Heart left ventricle (tissue), 16 donors: ENCODE measurements around the gene HOXD10. TPM values are rescaled to one million over a fixed set of nuclear protein-coding genes. Genes with fewer than 3 reads are reported as not detected.

ENCODE experiments used
- ATAC-seq, 4 donors: fragments of 200-7000 bp; cut with Tn5 transposase; one replicate each; pipeline ENCODE4 v1.9.1; 2020 to 2022; ENCODE audit warnings: moderate library complexity in 4 of 4, mild to moderate bottlenecking in 3 of 4, moderate number of reproducible peaks in 1 of 4
- DNase-seq, 5 donors: peaks; one replicate each; pipeline ENCODE4 v3.0.0-alpha.2; 2020
- H3K27ac ChIP-seq, 12 donors: fragments of 200-600 bp; sonication (generic) in 4 of 12; one replicate each; pipeline versions ENCODE4 v1.5.0 to v1.8.0; 2016 to 2022; ENCODE audit warnings: mild to moderate bottlenecking in 2 of 12
- H3K27me3 ChIP-seq, 9 donors: fragments of 200-600 bp; sonication (generic) in 2 of 9; one replicate each; pipeline versions ENCODE4 v1.5.1 to v1.8.0; 2016 to 2022; ENCODE audit warnings: mild to moderate bottlenecking in 3 of 9
- H3K36me3 ChIP-seq, 9 donors: fragments of 200-600 bp; sonication (generic) in 2 of 9; one replicate each; pipeline versions ENCODE4 v1.5.0 to v1.8.0; 2018 to 2022; ENCODE audit warnings: mild to moderate bottlenecking in 2 of 9
- H3K4me1 ChIP-seq, 12 donors: fragments of 200-600 bp; sonication (generic) in 4 of 12; one replicate each; pipeline versions ENCODE4 v1.5.0 to v1.8.0; 2016 to 2022; ENCODE audit warnings: mild to moderate bottlenecking in 3 of 12
- H3K4me3 ChIP-seq, 12 donors: fragments of 200-600 bp; sonication (generic) in 4 of 12; one replicate each; pipeline versions ENCODE4 v1.5.0 to v1.8.0; 2017 to 2022; ENCODE audit warnings: mild to moderate bottlenecking in 9 of 12, moderate library complexity in 4 of 12
- H3K9me3 ChIP-seq, 12 donors: fragments of 200-600 bp; sonication (generic) in 4 of 12; one replicate each; pipeline versions ENCODE4 v1.5.0 to v1.8.0; 2016 to 2022; ENCODE audit warnings: mild to moderate bottlenecking in 1 of 12
- CTCF ChIP-seq, 12 donors: fragments of 200-600 bp; sonication (generic) in 4 of 12; IDR thresholded peaks; one replicate each; pipeline versions ENCODE4 v1.5.0 to v1.8.0; 2018 to 2022; ENCODE audit warnings: antibody characterized with exemption in 12 of 12, mild to moderate bottlenecking in 5 of 12
- POLR2A ChIP-seq, 2 donors: fragments of 450-650 bp; IDR thresholded peaks; one replicate each; pipeline ENCODE4 v1.6.1; 2017; ENCODE audit warnings: antibody characterized with exemption in 2 of 2, mild to moderate bottlenecking in 2 of 2, moderate library complexity in 2 of 2
- WGBS, 4 donors: extraction: QIAGEN DNeasy Blood & Tissue Kit in 2 of 4; methylation state at CpG; one replicate each; pipeline versions ENCODE4 v1.1.5 to v1.1.7; 2013 to 2018; 5-methylcytosine and 5-hydroxymethylcytosine counted together
- intact Hi-C, 10 donors: fragments of 100-400 bp; cut with DNase I; formaldehyde crosslinking; loops; one replicate each; pipeline versions ENCODE4 v1.11.1 to v1.14.2; 2022
- polyA plus RNA-seq, 2 donors: library from polyadenylated mRNA; stranded (reverse); fragments of 200-250 nt; gene quantifications; one replicate each; pipeline ENCODE4 v1.2.3, GENCODE V29; 2013
- total RNA-seq, 9 donors: library from RNA; depleted of rRNA in 2 of 9; stranded (reverse); fragments of >200 nt in 2 of 9; fragmentation: NEBNext Ultra II Directional in 3 of 9; extraction: Animal tissue kit (Norgen Biotek cat#: 25700) in 3 of 9; gene quantifications; one replicate each; pipeline versions ENCODE4 v1.1.0 to v1.2.4, GENCODE V29; 2016 to 2023
- donor health status: ischemic (EF 13 %, LVEDD 7.1; RV severe dilation, severe dysfunction).
- donor health status: healthy with polysubstance abuse.
- donor health status: DM: no; HTN: yes; CAD: no.
- donor health status: DM: no; HTN: no; CAD: no.
- donor health status: ischemic (EF 25% LVEDD 6.9; RV normal size, moderate dysfunction).
- donor health status: ischemic (EF 25% LVEDD 5.7; RV mildly dilated, moderate dysfunction).
- donor health status: healthy.
- donor health status: DM: yes; HTN: yes; CAD: no.
- donor health status: ischemic (EF 35%, LVEDD 5.7; RV mildly dilated, moderate dysfunction).
- donor health status: nonischemic (EF 11% LVEDD 7.7; RV severe dilation, severe dysfunction).
- donor health status: DM: yes; HTN: yes; CAD: no.
- donor health status: PGD.
- donor health status: ischemic (EF 29% LVEDD 5.4; RV normal size, mild dysfunction).
- donor health status: nonischemic (EF 23%, LVEDD 6.1; RV moderate dilation, normal function).

Gene HOXD10
- total and polyA plus RNA-seq, 11 donors: 0.03 to 0.43 TPM; not detected in 9

- Histone ChIP-seq H3K27ac (no peak overlapping the region), H3K9me3 (no peaks in the 10 kb centered on the region), H3K36me3 (no peaks in the 10 kb centered on the region), H3K4me3 (no peak overlapping the region), H3K4me1 (peaks cover 0 to 25% (median 4%) of the 10 kb centered on the region in 12 donors), H3K27me3 (peaks cover 80 to 100% (median 99%) of the 10 kb centered on the region in 9 donors)
- intact Hi-C loops: loop anchor here in 1 of 10 donors (10.0 kb wide), 1 partner anchor 70 kb away; the partner anchor contains the start of gene LNPK
- no peak for TF ChIP-seq CTCF (IDR thresholded peaks at IDR 0.05)
- no peak for TF ChIP-seq POLR2A (IDR thresholded peaks at IDR 0.05)
- ATAC-seq (no peak), DNase-seq (no peak)
- WGBS, 4 donors: 40 to 52% (median 41%) methylated on average over 7 of the region's 7 CpGs
Observed at GRCh38 chr2:176074919-176075425, 41.6 kb upstream of the HOXD10 start.

GRCh38 chr2:176075481-176075880 lies 41.1 kb upstream of the HOXD10 start:
- no peak for TF ChIP-seq POLR2A (IDR thresholded peaks at IDR 0.05)
- no peak for TF ChIP-seq CTCF (IDR thresholded peaks at IDR 0.05)
- Histone ChIP-seq H3K4me3 (no peak overlapping the region), H3K27me3 (peaks cover 79 to 99% (median 97%) of the 10 kb centered on the region in 9 donors), H3K36me3 (no peaks in the 10 kb centered on the region), H3K4me1 (peaks cover 0 to 30% (median 5%) of the 10 kb centered on the region in 12 donors), H3K27ac (no peak overlapping the region), H3K9me3 (no peaks in the 10 kb centered on the region)
- WGBS, 4 donors: 9 to 13% (median 11%) methylated on average over 15 of the region's 15 CpGs
- intact Hi-C loops: loop anchor here in 1 of 10 donors (10.0 kb wide), 1 partner anchor 71 kb away; the partner anchor contains the start of gene LNPK
- DNase-seq: no peak
- no peak for ATAC-seq

GRCh38 chr2:176076063-176076462 lies 40.5 kb upstream of the HOXD10 start:
- DNase-seq: no peak
- Histone ChIP-seq H3K36me3 (no peaks in the 10 kb centered on the region), H3K27ac (no peak overlapping the region), H3K27me3 (peaks cover 80 to 99% (median 97%) of the 10 kb centered on the region in 9 donors), H3K9me3 (peaks cover 0 to under 1% (median 0%) of the 10 kb centered on the region in 12 donors), H3K4me3 (no peak overlapping the region), H3K4me1 (peaks cover 0 to 34% (median 6%) of the 10 kb centered on the region in 12 donors)
- no peak for ATAC-seq
- WGBS, 4 donors: 18 to 24% (median 22%) methylated on average over 7 of the region's 7 CpGs
- no peak for TF ChIP-seq POLR2A (IDR thresholded peaks at IDR 0.05)
- no peak for TF ChIP-seq CTCF (IDR thresholded peaks at IDR 0.05)
- intact Hi-C loops: loop anchor here in 1 of 10 donors (10.0 kb wide), 1 partner anchor 71 kb away; the partner anchor contains the start of gene LNPK

GRCh38 chr2:176076796-176077195 lies 39.8 kb upstream of the HOXD10 start:
- no peak for ATAC-seq
- Histone ChIP-seq H3K27ac (no peak overlapping the region), H3K4me1 (peaks cover 0 to 30% (median 6%) of the 10 kb centered on the region in 12 donors), H3K27me3 (peaks cover 82 to 99% (median 97%) of the 10 kb centered on the region in 9 donors), H3K4me3 (no peak overlapping the region), H3K9me3 (peaks cover 0 to 4% (median 0%) of the 10 kb centered on the region in 12 donors), H3K36me3 (no peaks in the 10 kb centered on the region)
- TF ChIP-seq CTCF (IDR thresholded peaks at IDR 0.05) (no peak), POLR2A (IDR thresholded peaks at IDR 0.05) (no peak)
- DNase-seq: no peak
- intact Hi-C loops: loop anchor here in 1 of 10 donors (10.0 kb wide), 1 partner anchor 72 kb away; the partner anchor contains the start of gene LNPK
- 18 to 26% (median 20%) methylated on average over 2 of the region's 2 CpGs for WGBS, 4 donors
